ENCODE data around the gene SOX6. TPM values are rescaled to one million over a fixed set of nuclear protein-coding genes. Genes with fewer than 3 reads are reported as not detected.

SOX6 gene
- total and polyA plus RNA-seq, 2 of the 13 experiments (the other 11 are each of a cell fraction or from before 2014, with no cell fraction given), result 2.6 to 11.2 TPM

- TF ChIP-seq FOSL1 (CRISPR knock-in tag; IDR thresholded peaks at IDR 0.05; ENCODE audit: borderline replicate concordance) (no peak), TOE1 (CRISPR knock-in tag; IDR thresholded peaks at IDR 0.05) (no peak), ZNF761 (CRISPR knock-in tag; conservative IDR thresholded peaks at IDR 0.05) (no peak), PAX8 (CRISPR knock-in tag; IDR thresholded peaks at IDR 0.05; ENCODE audit: borderline replicate concordance) (no peak), REXO4 (CRISPR knock-in tag; IDR thresholded peaks at IDR 0.05; ENCODE audit: borderline replicate concordance) (no peak), ATF2 (CRISPR knock-in tag; IDR thresholded peaks at IDR 0.05) (peak; percentile 57; the same call in 1 of the 2 replicates), ZFP82 (CRISPR knock-in tag; IDR thresholded peaks at IDR 0.05; ENCODE audit: borderline replicate concordance) (no peak), LCORL (IDR thresholded peaks at IDR 0.05) (no peak), LCORL (CRISPR knock-in tag; IDR thresholded peaks at IDR 0.05) (peak; percentile 71), TGIF2 (CRISPR knock-in tag; IDR thresholded peaks at IDR 0.05) (no peak), NCOA2 (CRISPR knock-in tag; IDR thresholded peaks at IDR 0.05) (peak; percentile 78), NR2C2 (CRISPR knock-in tag; IDR thresholded peaks at IDR 0.05; ENCODE audit: borderline replicate concordance) (peak; percentile 77), ZBTB37 (CRISPR knock-in tag; IDR thresholded peaks at IDR 0.05) (no peak), NCOR1 (IDR thresholded peaks at IDR 0.05; ENCODE audit: borderline replicate concordance, low read length) (peak; percentile 89; the same call in 1 of the 2 replicates), ZBED4 (CRISPR knock-in tag; IDR thresholded peaks at IDR 0.05; ENCODE audit: borderline replicate concordance) (no peak), GATA4 (IDR thresholded peaks at IDR 0.05; ENCODE audit: borderline replicate concordance, low read depth) (no peak), ELF1 (CRISPR knock-in tag; IDR thresholded peaks at IDR 0.05) (no peak), NR2F2 (IDR thresholded peaks at IDR 0.05; ENCODE audit: borderline replicate concordance, low read depth) (peak; percentile 89), TFAP4 (IDR thresholded peaks at IDR 0.05; ENCODE audit: borderline replicate concordance, low read depth) (peak; percentile 35; the same call in 1 of the 2 replicates), MNT (IDR thresholded peaks at IDR 0.05) (no peak), ZNF263 (CRISPR knock-in tag; IDR thresholded peaks at IDR 0.05) (no peak)
Measured at GRCh38 chr11:16114978-16115871, 241.1 kb downstream of the SOX6 start (continued).
